ENCODE data around the gene ZNF892. TPM values are rescaled to one million over a fixed set of nuclear protein-coding genes. Genes with fewer than 3 reads are reported as not detected.
"Not testable (repeated sequence)": the region's sequence is repeated elsewhere in the genome, so short reads cannot be mapped to it uniquely, and the experiment has no call there.

Gene ZNF892
- total RNA-seq, 1 donor from 2014 or later, result 2.5 TPM

DNA sequence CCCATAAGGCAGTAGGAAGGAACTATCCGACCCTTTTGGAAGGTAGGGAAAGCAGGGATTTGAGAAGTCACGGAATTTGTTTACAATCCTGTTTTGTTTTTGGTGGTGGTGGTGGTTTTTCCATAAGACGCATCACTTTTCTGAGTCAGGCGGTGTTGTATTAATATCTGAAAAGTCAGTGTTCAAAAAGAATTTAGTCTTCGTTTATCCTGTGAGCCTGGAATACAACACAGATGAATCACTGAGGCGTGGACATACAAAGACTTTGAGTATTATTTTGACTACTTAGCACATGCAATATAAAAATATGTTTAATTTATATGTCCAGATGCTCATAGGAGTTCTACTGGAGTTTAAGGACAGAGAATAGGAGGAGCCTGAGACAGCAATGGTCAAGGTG lies 785 bp downstream of the ZNF892 start:
- ATAC-seq (no peak), DNase-seq (ENCODE audit: missing footprints) (no peak)
- intact Hi-C loops (cut with DNase I), result loop anchor here (5.0 kb wide), 1 partner anchor 131 kb away; no protein-coding TSS in a partner anchor

DNA sequence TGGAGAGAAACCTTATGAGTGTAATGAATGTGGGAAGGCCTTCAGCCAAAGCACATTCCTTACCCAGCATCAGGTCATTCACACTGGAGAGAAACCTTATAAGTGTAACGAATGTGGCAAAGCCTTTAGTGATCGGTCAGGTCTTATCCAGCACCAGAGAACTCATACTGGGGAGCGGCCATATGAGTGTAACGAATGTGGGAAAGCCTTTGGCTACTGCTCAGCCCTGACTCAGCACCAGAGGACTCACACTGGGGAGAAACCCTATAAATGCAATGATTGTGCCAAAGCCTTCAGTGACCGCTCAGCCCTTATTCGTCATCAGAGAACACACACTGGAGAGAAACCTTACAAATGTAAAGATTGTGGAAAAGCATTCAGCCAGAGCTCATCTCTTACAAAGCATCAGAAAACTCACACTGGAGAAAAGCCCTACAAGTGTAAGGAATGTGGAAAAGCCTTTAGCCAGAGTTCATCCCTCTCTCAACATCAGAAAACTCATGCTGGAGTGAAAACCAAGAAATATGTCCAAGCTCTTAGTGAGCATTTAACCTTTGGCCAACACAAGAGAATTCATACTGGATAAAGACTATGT lies 7.8 kb downstream of the ZNF892 start:
- no peak for DNase-seq (ENCODE audit: missing footprints)
- ATAC-seq, result no peak
- intact Hi-C loops (cut with DNase I), result no loop called here

DNA sequence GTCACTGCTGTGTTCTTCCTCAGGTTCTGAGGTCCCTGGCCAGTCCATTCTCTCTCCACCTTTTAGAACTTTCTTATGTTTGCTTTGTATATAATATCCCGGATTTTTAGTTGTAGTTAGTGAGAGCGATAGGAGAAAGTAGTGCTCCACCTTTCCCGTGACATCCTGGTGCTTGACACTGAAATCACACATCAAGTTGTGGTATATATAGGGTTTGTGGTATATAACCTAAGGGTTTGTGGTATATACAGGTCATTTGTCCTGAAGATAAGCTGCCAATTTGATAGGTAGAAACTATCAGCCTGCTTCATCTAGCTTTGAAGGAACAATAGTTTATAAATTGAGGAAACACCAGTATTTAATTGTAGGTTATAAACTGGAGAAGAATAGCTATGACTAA lies 13.1 kb downstream of the ZNF892 start:
- intact Hi-C loops (cut with DNase I), result no loop called here
- DNase-seq (ENCODE audit: missing footprints) (no peak), ATAC-seq (no peak)

DNA sequence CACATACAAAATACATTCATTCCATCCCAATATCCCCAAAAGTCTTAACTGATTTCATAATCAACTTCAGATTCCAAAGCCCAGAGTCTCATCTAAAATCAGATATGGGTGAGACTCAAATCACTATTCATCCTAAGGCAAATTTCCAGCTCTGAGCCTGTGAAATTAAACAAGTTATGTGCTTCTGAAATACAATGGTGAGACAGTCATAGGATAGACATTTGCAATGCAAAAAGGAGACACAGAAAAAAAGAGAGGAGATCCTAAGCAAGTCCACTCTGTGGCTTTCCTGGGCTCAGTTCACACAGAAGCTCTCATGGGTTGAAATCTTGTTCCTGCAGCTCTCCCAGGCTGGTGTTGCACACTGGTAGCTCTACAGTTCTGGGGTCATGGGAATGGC lies 18.3 kb downstream of the ZNF892 start:
- ATAC-seq (no peak), DNase-seq (ENCODE audit: missing footprints) (no peak)
- intact Hi-C loops (cut with DNase I), result no loop called here

DNA sequence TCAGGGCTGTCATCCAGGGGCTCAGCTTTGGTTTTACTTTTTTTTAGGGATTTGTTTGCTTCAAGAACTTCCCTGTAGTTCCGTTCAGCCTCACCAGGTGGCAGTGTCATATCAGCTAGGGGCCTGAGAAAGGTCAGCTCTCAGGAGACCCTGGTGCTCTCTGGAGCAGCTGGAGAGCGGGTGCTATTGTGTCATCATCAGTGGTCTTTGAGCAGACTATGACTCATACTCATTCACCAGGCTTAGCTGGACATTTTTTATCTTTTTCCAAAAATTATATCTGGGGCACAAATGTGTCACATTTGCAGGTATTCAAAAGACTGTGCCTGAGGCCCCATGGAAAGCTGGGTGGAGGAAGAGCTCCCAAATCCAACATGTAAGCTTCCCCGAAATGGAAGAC lies 24.4 kb downstream of the ZNF892 start:
- no peak for DNase-seq (ENCODE audit: missing footprints)
- ATAC-seq, result no peak
- intact Hi-C loops (cut with DNase I), result loop anchor here (5.0 kb wide), 1 partner anchor 86 kb away; no protein-coding TSS in a partner anchor

DNA sequence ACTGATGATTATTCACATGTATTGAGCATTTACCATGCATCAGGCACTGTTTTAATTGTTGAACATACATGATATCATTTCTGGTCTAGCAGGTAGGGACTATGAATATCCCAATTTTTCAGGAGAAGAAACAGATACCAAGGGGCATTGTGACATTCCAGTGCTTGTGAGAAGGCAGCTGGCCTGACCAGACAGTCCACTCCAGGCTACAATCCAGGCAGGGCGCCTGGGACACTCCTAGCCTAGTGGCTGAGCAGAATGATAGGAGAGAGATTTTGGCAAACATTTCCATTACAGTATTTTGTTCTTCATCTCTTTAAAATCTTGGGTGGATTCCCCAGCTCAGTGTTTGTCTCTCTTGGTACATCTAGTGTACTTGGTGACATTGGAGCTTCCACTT lies 24.9 kb downstream of the ZNF892 start:
- intact Hi-C loops (cut with DNase I), result loop anchor here (5.0 kb wide), 1 partner anchor 85 kb away; no protein-coding TSS in a partner anchor
- ATAC-seq (no peak), DNase-seq (ENCODE audit: missing footprints) (no peak)

DNA sequence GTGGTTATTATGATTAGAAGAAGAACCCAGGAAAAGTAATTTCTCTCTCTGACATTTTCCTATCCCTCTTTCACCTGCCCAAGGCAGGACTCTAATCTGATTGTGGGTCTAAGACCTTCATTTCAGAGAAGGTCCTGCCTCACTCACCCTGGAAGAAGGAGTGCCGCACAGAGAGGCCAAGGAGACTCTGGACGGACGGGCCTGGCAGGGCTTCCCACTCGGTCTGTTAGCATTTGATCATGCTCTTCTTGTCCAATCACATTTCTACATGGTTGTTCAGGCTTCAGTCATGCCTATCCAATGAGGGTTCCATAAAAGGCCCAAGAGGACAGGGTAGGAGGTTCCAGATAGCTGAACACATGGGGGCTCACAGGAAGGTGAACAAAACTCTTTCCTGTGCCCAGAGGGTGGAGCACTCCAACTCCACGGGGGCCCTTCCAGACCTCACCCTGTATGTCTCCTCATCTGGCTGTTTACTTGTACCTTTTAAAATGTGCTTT lies 27.0 kb downstream of the ZNF892 start:
- DNase-seq (ENCODE audit: missing footprints), result no peak
- intact Hi-C loops (cut with DNase I), result loop anchor here (5.0 kb wide), 1 partner anchor 83 kb away; no protein-coding TSS in a partner anchor
- no peak for ATAC-seq

DNA sequence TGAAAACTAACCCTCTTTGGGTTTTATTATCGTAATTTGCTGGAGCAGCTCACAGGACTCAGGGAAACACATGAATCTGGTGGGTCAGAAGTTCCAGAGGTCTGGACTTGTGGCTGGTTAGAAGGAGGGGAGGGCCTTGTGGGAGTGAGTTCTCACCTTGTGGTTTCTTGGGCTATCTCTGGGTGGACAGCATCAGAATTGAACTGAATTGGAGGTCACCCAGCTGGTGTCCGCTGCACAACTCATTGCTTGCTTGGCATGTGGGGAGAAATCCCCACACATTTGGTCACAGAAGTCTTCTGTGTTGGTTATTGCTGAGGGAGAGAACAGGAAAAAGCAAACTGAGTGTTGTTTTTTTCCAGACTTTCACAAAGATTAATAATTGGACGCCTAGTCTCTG lies 27.5 kb downstream of the ZNF892 start:
- intact Hi-C loops (cut with DNase I), result loop anchor here (5.0 kb wide), 1 partner anchor 82 kb away; no protein-coding TSS in a partner anchor

DNA sequence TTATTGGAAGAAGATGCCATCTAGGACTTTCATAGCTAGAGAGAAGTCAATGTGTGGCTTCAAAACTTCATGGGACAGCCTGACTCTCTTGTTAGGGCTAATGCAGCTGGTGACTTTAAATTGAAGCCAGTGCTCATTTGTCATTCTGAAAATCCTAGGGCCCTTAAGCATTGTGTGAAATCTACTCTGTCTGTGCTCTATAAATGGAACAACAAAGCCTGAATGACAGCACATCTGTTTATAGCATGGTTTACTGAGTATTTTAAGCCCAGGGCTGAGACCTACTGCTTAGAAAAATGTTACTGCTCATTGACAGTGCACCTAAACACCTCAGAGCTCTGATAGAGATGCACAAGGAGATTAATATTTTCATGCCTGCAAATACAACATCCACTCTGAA lies 30.8 kb downstream of the ZNF892 start:
- ATAC-seq, result peak; percentile 37
- DNase-seq (ENCODE audit: missing footprints), result no peak
- intact Hi-C loops (cut with DNase I), result no loop called here

More for the DNA sequence above, 27.5 kb downstream of the ZNF892 start:
- ATAC-seq (no peak), DNase-seq (ENCODE audit: missing footprints) (no peak)

DNA sequence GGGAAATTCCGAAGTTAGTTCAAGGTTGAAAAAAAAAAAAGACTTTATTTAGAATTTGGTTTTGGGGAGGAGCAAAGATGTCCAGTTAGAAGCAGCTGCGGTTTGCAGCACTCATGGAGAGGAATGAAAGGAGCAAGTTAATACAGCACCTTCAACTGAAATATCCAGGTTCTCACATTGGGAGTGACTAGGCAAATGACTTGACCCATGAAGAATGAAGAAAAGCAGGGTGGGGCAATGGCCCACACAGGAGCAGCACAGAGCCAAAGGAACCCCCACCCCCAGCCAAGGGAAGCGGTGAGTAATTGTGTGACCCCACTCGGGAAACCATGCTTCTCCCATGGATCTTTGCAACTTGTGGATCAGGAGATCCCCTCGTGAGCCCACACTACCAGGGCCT lies 32.8 kb downstream of the ZNF892 start:
- DNase-seq (ENCODE audit: missing footprints) (no peak), ATAC-seq (no peak)
- intact Hi-C loops (cut with DNase I), result no loop called here

DNA sequence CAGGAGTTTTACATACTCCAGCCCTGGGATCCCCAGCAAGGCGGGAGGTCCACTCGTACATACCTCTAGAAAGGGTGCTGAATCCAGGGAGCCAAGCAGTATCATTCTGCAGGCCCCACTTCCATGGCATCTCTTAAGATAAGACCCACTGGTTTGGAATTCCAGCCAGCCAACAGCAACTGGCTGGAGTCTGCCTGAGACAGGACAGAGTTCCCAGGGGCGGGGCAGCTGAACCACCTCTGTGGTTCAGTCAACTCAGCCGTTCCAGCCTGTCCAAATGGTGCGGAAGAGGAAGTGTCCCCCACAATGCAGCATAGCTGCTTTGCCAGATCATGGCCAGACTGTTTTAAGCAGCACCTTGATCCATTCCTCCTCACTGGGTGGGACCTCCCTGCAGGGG lies 33.2 kb downstream of the ZNF892 start:
- ATAC-seq (no peak), DNase-seq (ENCODE audit: missing footprints) (no peak)
- intact Hi-C loops (cut with DNase I), result no loop called here

DNA sequence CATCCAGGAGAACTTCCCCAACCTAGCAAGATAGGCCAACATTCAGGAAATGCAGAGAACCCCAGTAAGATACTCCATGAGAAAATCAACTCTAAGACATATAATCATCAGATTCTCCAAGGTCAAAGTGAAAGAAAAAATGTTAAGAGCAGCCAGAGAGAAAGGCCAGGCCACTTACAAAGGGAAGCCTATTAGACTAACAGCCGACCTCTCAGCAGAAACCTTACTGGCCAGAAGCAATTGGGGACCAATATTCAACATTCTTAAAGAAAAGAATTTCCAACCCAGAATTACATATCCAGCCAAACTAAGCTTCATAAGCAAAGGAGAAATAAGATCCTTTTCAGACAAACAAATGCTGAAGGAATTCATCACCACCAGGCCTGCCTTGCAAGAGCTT lies 34.8 kb downstream of the ZNF892 start:
- DNase-seq (ENCODE audit: missing footprints); ATAC-seq; intact Hi-C loops (cut with DNase I): not testable (repeated sequence)

Other genes starting within 250 kb of the ZNF892 start
- 8.7 TPM for gene MAL, start 181.8 kb upstream of the ZNF892 start, total RNA-seq
- gene MRPS5, start 85.7 kb upstream of the ZNF892 start, total RNA-seq, result 77.2 TPM
- gene ZNF514, start 47.7 kb upstream of the ZNF892 start, total RNA-seq, result 15.3 TPM
- 4.3 TPM for gene ZNF2, start 41.7 kb upstream of the ZNF892 start, total RNA-seq
- gene PROM2, start 66.9 kb downstream of the ZNF892 start, total RNA-seq, result 0.32 TPM
- gene KCNIP3, start 89.8 kb downstream of the ZNF892 start, total RNA-seq, result 8.7 TPM
- 41.6 TPM for gene FAHD2A, start 195.2 kb downstream of the ZNF892 start, total RNA-seq